K562 (cell line): Measurements from ENCODE around the gene DDOST. TPM values are rescaled to one million over a fixed set of nuclear protein-coding genes. Genes with fewer than 3 reads are reported as not detected.

Experiments used
- ATAC-seq: fragments of 200-7000 bp; cut with Tn5 transposase; 3 replicates; pipeline ENCODE4 v1.9.1; 2020; ENCODE audit warnings: moderate library complexity
- BruUV-seq: library from RNA; stranded (reverse); fragments of 400-500 nt; replicated peaks from 2 replicates; lab custom pipeline; 2021; lab: Mats Ljungman, UMichigan
- CTCF ChIA-PET: fragments of 300-600 bp; formaldehyde crosslinking; extraction: SDS; loops from one replicate; lab custom pipeline; 2021; ENCODE audit warnings: low intra/inter-chr PET ratio; lab: Yijun Ruan, JAX
- POLR2A ChIA-PET: fragments of 300-600, 350-650 bp; sonication (Branson Sonifier 250); formaldehyde crosslinking; extraction: SDS; loops from one replicate; lab custom pipeline; 2021; ENCODE audit warnings: antibody characterized with exemption, inconsistent platforms; lab: Yijun Ruan, JAX
- DNase-seq, 4 experiments: peaks; one replicate each; pipeline versions ENCODE4 v3.0.0 to v3.0.0-alpha.2; 2011 to 2018; ENCODE audit warnings: low spot score in 3 of 4, mixed read lengths in 3 of 4; ENCODE audit errors: extremely low read depth in 1 of 4
- FAIRE-seq: peaks from 2 replicates; lab custom pipeline; 2011; peaks lifted over from hg19 to GRCh38; lab: Jason Lieb, UNC
- H2AFZ ChIP-seq: 2 replicates; pipeline ENCODE4 v1.6.0; 2011; ENCODE audit warnings: low read depth, low read length, control low read depth, inconsistent platforms
- H3K27ac ChIP-seq: fragments of 200-600 bp; 3 replicates; pipeline ENCODE4 v1.8.0; 2011; ENCODE audit warnings: low read depth, mild to moderate bottlenecking, control low read depth, inconsistent platforms, low read length, moderate library complexity, mixed read lengths; ENCODE audit errors: extremely low read depth
- H3K27me3 ChIP-seq, 2 experiments: fragments of 300-600 bp in 1 of 2; 2 replicates in 1 of 2; 3 replicates in 1 of 2; pipeline versions ENCODE4 v1.6.0 to v1.8.0; 2011; ENCODE audit warnings: inconsistent platforms in 2 of 2, low read length in 2 of 2, mild to moderate bottlenecking in 1 of 2, mixed read lengths in 1 of 2, moderate library complexity in 1 of 2; ENCODE audit not compliant: control insufficient read depth in 2 of 2, insufficient read depth in 2 of 2
- H3K36me3 ChIP-seq: fragments of 300-600 bp; 3 replicates; pipeline ENCODE4 v1.8.0; 2011; ENCODE audit warnings: mild to moderate bottlenecking, low read length, inconsistent platforms; ENCODE audit not compliant: control insufficient read depth, insufficient read depth
- H3K4me1 ChIP-seq, 2 experiments: fragments of 200-600 bp in 1 of 2; replicated peaks in 1 of 2; 2 replicates in 1 of 2; 3 replicates in 1 of 2; pipeline versions ENCODE4 v1.5.1 to v1.8.0; 2011; ENCODE audit warnings: inconsistent platforms in 2 of 2, low read length in 2 of 2, mild to moderate bottlenecking in 1 of 2, mixed read lengths in 1 of 2, moderate library complexity in 1 of 2; ENCODE audit not compliant: control insufficient read depth in 2 of 2, insufficient read depth in 2 of 2
- H3K4me2 ChIP-seq: 2 replicates; pipeline ENCODE4 v1.6.1; 2011; ENCODE audit warnings: low read length, control low read depth, inconsistent platforms, mixed read lengths; ENCODE audit not compliant: insufficient read depth
- H3K4me3 ChIP-seq: fragments of 200-600 bp; sonication (generic), shearing (Covaris generic); 2 replicates; pipeline ENCODE4 v1.5.1; 2016; ENCODE audit warnings: control low read depth, inconsistent platforms
- H3K79me2 ChIP-seq: fragments of 200-600 bp; 3 replicates; pipeline ENCODE4 v1.8.0; 2011; ENCODE audit warnings: low read length, inconsistent platforms; ENCODE audit not compliant: control insufficient read depth, insufficient read depth
- H3K9ac ChIP-seq, 2 experiments: 2 replicates each; pipeline versions ENCODE4 v1.6.0 to v1.6.1; 2011; ENCODE audit warnings: low read depth in 2 of 2, low read length in 2 of 2, control low read depth in 1 of 2, inconsistent platforms in 1 of 2, mild to moderate bottlenecking in 1 of 2, mixed read lengths in 1 of 2; ENCODE audit not compliant: insufficient read depth in 1 of 2
- H3K9me1 ChIP-seq: one replicate; pipeline ENCODE4 v1.6.0; 2011; ENCODE audit warnings: inconsistent platforms, mild to moderate bottlenecking, low read length, moderate library complexity; ENCODE audit not compliant: control insufficient read depth, insufficient read depth
- H3K9me3 ChIP-seq: replicated peaks from 2 replicates; pipeline ENCODE4 v1.5.1; 2011; ENCODE audit warnings: low read depth, low read length, inconsistent platforms; ENCODE audit not compliant: control insufficient read depth, insufficient read depth
- H4K20me1 ChIP-seq: replicated peaks from 2 replicates; pipeline ENCODE4 v1.6.1; 2011; ENCODE audit warnings: low read length, inconsistent platforms, mixed read lengths; ENCODE audit not compliant: control insufficient read depth, insufficient read depth
- COPS2 ChIP-seq: fragments of 450-650 bp; conservative IDR thresholded peaks from 2 replicates; pipeline ENCODE4 v1.6.1; 2016; ENCODE audit warnings: mild to moderate bottlenecking, moderate library complexity
- CXXC5 ChIP-seq: fragments of 250-450 bp; sonication (Bioruptor Pico); IDR thresholded peaks from 2 replicates; pipeline ENCODE4 v1.8.0; 2022; ENCODE audit warnings: inconsistent platforms, mild to moderate bottlenecking, moderate library complexity
- DDX20 ChIP-seq: fragments of 450-650 bp; IDR thresholded peaks from 2 replicates; pipeline ENCODE4 v1.6.1; 2016; ENCODE audit warnings: missing genetic modification characterization, low read depth, mild to moderate bottlenecking, missing compliant biosample characterization, moderate library complexity
- ELF4 ChIP-seq: fragments of 450-650 bp; formaldehyde crosslinking; IDR thresholded peaks from 2 replicates; pipeline ENCODE4 v1.4.0; 2022; ENCODE audit warnings: missing genetic modification characterization
- FOXP1 ChIP-seq: sonication (generic); formaldehyde crosslinking; IDR thresholded peaks from 2 replicates; pipeline ENCODE4 v1.8.0; 2022; ENCODE audit warnings: mild to moderate bottlenecking, missing genetic modification reagents
- NFXL1 ChIP-seq: fragments of 450-650 bp; formaldehyde crosslinking; IDR thresholded peaks from 2 replicates; pipeline ENCODE4 v1.4.0; 2021; ENCODE audit warnings: mild to moderate bottlenecking
- PHB2 ChIP-seq: fragments of 450-650 bp; IDR thresholded peaks from 2 replicates; pipeline ENCODE4 v1.6.1; 2017; ENCODE audit warnings: low read depth
- POLR2AphosphoS5 ChIP-seq: IDR thresholded peaks from 2 replicates; pipeline ENCODE4 v1.6.1; 2011; ENCODE audit warnings: mild to moderate bottlenecking, low read depth, low read length, moderate library complexity; ENCODE audit not compliant: control insufficient read depth, insufficient read depth
- RFX5 ChIP-seq: IDR thresholded peaks from 2 replicates; pipeline ENCODE4 v1.6.1; 2011; ENCODE audit warnings: low read depth, mild to moderate bottlenecking, improper control_type of control experiment, low read length
- SRSF1 ChIP-seq: fragments of 200-400 bp; formaldehyde crosslinking; IDR thresholded peaks from 2 replicates; pipeline ENCODE4 v1.6.1; 2017; ENCODE audit warnings: mild to moderate bottlenecking, low read depth, low read length, moderate library complexity
- TRIM24 ChIP-seq, 2 experiments: fragments of 450-650 bp; IDR thresholded peaks; 2 replicates each; pipeline ENCODE4 v1.6.1; 2016
- ZBTB8A ChIP-seq: fragments of 450-650 bp; IDR thresholded peaks from 2 replicates; pipeline ENCODE4 v1.6.1; 2018; ENCODE audit warnings: mild to moderate bottlenecking, moderate library complexity; ENCODE audit not compliant: partially characterized antibody
- ZNF274 ChIP-seq: IDR thresholded peaks from 2 replicates; pipeline ENCODE4 v1.6.1; 2011; ENCODE audit warnings: low read depth, mild to moderate bottlenecking, low read length, moderate library complexity, borderline replicate concordance
- ZNF384 ChIP-seq: IDR thresholded peaks from 2 replicates; pipeline ENCODE4 v1.6.1; 2012; ENCODE audit warnings: low read depth, low read length, improper control_type of control experiment
- ZNF699 ChIP-seq: fragments of 250-450 bp; sonication (Bioruptor Pico); IDR thresholded peaks from 2 replicates; pipeline ENCODE4 v1.8.0; 2021; ENCODE audit warnings: mild to moderate bottlenecking, moderate library complexity; ENCODE audit not compliant: insufficient replicate concordance
- WGBS: fragments of 100-300 bp; shearing (Covaris generic); methylation state at CpG from one replicate; pipeline ENCODE4 v1.1.6; 2016; ENCODE audit warnings: low coverage, mixed read lengths; ENCODE audit not compliant: insufficient coverage; ENCODE audit errors: missing lambda C conversion rate; 5-methylcytosine and 5-hydroxymethylcytosine counted together
- in situ Hi-C: fragments of 300-500 bp; cut with MboI; formaldehyde crosslinking; loops from 4 replicates; pipeline ENCODE4 v1.15.0; 2018; ENCODE audit warnings: inconsistent platforms, mixed read lengths
- intact Hi-C: fragments of 100-400 bp; cut with micrococcal nuclease; formaldehyde crosslinking; loops from 2 replicates; pipeline ENCODE4 v1.14.2; 2022
- polyA plus RNA-seq, 8 experiments: library from polyadenylated mRNA; depleted of rRNA in 4 of 8; stranded (reverse) in 5 of 8; unstranded in 3 of 8; fragments of >200 nt; fragmentation: Nextera tagmentation in 2 of 8; fragmentation: Illumina TruSeq in 1 of 8; extraction: Ambion mirVana in 2 of 8; extraction: Trizol in 1 of 8; gene quantifications; 2 replicates each; pipeline versions ENCODE4 v1.2.1 to v1.2.3, GENCODE V29; 2011 to 2014; ENCODE audit warnings: inconsistent platforms in 1 of 8, missing spikeins in 1 of 8
- total RNA-seq, 7 experiments: library from RNA; depleted of rRNA in 6 of 7; stranded (reverse); fragments of >200 nt in 6 of 7; fragmentation: Illumina TruSeq in 2 of 7; extraction: Trizol in 2 of 7; gene quantifications; 2 replicates each; pipeline versions ENCODE4 v1.2.1 to v1.2.3, GENCODE V29; 2011 to 2021; ENCODE audit warnings: low replicate concordance in 1 of 7
- TF ChIP-seq, protein P1 (sequence below): fragments of 250-450 bp; sonication (Bioruptor Pico); IDR thresholded peaks from 2 replicates; pipeline ENCODE4 v1.8.0; 2022; ENCODE audit warnings: moderate library complexity, mild to moderate bottlenecking, inconsistent platforms
- TF ChIP-seq, protein P2 (sequence below): fragments of 250-450 bp; sonication (Bioruptor Pico); IDR thresholded peaks from 2 replicates; pipeline ENCODE4 v1.5.1; 2021; ENCODE audit warnings: mild to moderate bottlenecking
- TF ChIP-seq, protein P3 (sequence below): IDR thresholded peaks from 2 replicates; pipeline ENCODE4 v1.6.1; 2011; ENCODE audit warnings: borderline replicate concordance, low read depth, mild to moderate bottlenecking, moderate library complexity, low read length; ENCODE audit not compliant: insufficient read depth, poor library complexity, severe bottlenecking

DDOST gene
- total and polyA plus RNA-seq, 9 of the 15 experiments (the other 6 are each of a cell fraction or from before 2014, with no cell fraction given), result 173 to 306 (median 222) TPM

- no peak for DNase-seq
- Histone ChIP-seq H3K4me2 (no peak overlapping the region), H3K27ac (no peak overlapping the region), H3K4me3 (no peak overlapping the region), H3K9me3 (no peaks in the 10 kb centered on the region), H3K4me1 (peaks cover 0 to 27% of the 10 kb centered on the region in 2 experiments; a peak in 2 of 5 replicates), H3K9ac (peak overlapping the region in 1 of 2 experiments; percentile 59; a peak in 1 of 4 replicates), H3K36me3 (no peaks in the 10 kb centered on the region), H3K79me2 (no peaks in the 10 kb centered on the region), H4K20me1 (0 out of 2 replicates have a peak, but pooled peaks cover 6% of the 10 kb centered on the region), H2AFZ (no peak overlapping the region), H3K27me3 (peaks cover 61 to 83% of the 10 kb centered on the region in 2 experiments; a peak in 4 of 5 replicates), H3K9me1 (no peaks in the 10 kb centered on the region)
- 38% methylated on average over 18 of the region's 21 CpGs for WGBS
- ChIA-PET POLR2A (interaction anchor here (0.6 to 1.1 kb wide), 3 partner anchors 20 to 585 kb away, joined by 3 to 4 read pairs (median 4); no protein-coding TSS in a partner anchor), CTCF (no interaction called here)
- no peak for FAIRE-seq
- no TSS peak for BruUV-seq
- intact Hi-C loops (no loop called here), in situ Hi-C loops (no loop called here)
- ATAC-seq, result no peak; the same call in 1 of the 3 replicates
- TF ChIP-seq TRIM24 (IDR thresholded peaks at IDR 0.05) (no peak), DDX20 (tag) (no peak), ZNF699 (no peak), PHB2 (no peak), ZBTB8A (no peak), POLR2AphosphoS5 (no peak), RFX5 (no peak), CXXC5 (CRISPR knock-in tag) (no peak), ZNF384 (no peak), ELF4 (no peak), NFXL1 (no peak), COPS2 (no peak), ZNF274 (no peak), SRSF1 (no peak), FOXP1 (no peak)
- TF ChIP-seq, protein P1, sequence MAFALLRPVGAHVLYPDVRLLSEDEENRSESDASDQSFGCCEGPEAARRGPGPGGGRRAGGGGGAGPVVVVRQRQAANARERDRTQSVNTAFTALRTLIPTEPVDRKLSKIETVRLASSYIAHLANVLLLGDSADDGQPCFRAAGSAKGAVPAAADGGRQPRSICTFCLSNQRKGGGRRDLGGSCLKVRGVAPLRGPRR (CRISPR knock-in tag), result no peak
- TF ChIP-seq, protein P2, sequence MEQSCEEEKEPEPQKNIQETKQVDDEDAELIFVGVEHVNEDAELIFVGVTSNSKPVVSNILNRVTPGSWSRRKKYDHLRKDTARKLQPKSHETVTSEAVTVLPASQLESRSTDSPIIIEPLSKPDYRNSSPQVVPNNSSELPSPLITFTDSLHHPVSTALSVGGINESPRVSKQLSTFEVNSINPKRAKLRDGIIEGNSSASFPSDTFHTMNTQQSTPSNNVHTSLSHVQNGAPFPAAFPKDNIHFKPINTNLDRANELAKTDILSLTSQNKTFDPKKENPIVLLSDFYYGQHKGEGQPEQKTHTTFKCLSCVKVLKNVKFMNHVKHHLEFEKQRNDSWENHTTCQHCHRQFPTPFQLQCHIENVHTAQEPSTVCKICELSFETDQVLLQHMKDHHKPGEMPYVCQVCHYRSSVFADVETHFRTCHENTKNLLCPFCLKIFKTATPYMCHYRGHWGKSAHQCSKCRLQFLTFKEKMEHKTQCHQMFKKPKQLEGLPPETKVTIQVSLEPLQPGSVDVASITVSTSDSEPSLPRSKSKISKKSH (CRISPR knock-in tag), result no peak
- TF ChIP-seq, protein P3, sequence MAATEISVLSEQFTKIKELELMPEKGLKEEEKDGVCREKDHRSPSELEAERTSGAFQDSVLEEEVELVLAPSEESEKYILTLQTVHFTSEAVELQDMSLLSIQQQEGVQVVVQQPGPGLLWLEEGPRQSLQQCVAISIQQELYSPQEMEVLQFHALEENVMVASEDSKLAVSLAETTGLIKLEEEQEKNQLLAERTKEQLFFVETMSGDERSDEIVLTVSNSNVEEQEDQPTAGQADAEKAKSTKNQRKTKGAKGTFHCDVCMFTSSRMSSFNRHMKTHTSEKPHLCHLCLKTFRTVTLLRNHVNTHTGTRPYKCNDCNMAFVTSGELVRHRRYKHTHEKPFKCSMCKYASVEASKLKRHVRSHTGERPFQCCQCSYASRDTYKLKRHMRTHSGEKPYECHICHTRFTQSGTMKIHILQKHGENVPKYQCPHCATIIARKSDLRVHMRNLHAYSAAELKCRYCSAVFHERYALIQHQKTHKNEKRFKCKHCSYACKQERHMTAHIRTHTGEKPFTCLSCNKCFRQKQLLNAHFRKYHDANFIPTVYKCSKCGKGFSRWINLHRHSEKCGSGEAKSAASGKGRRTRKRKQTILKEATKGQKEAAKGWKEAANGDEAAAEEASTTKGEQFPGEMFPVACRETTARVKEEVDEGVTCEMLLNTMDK, result no peak
Observed at GRCh38 chr1:20685099-20685662, 24.0 kb upstream of the DDOST start.
